ENCODE measurements around the gene PPFIBP1. TPM values are rescaled to one million over a fixed set of nuclear protein-coding genes. Genes with fewer than 3 reads are reported as not detected.

PPFIBP1 gene
- total and polyA plus RNA-seq, 2 of the 4 experiments (the other 2 are of a cell fraction), result 30.4 to 72.2 TPM

DNA sequence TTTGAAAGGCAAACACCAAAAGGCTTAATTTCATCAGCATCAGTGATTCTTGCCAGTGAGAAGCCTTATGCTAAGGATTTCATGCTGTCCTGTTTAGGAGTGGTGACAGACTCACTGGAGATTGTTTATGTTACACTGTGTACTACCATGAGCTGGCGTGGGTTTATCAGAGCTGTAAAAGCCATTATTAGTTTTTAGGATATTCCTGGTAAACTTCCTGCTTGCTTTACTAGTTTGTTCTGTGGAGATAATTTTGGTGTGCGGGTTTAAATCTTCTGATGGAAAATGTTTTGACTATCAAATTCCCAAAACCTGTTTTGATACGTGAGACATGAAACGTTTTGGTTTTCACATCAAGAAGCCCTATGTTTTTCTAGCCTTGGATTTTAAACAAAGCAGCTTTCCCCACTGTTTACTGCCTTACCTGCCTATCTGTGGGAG lies 15.2 kb downstream of the PPFIBP1 start:
- Histone ChIP-seq H2BK15ac (ENCODE audit: low read depth, low read length) (peak overlapping the region; percentile 45; the same call in 1 of the 3 replicates), H4K5ac (ENCODE audit: low read depth, low read length) (no peak overlapping the region), H3K18ac (ENCODE audit: low read depth, low read length) (no peak overlapping the region), H2BK120ac (ENCODE audit: low read depth, low read length) (no peak overlapping the region), H3K79me1 (ENCODE audit: low read depth in 1 of 2, low read length in 2 of 2) (peaks cover 40 to 85% of the 10 kb centered on the region in 2 experiments), H4K20me1 (ENCODE audit: insufficient read depth, low read length) (peaks cover 47% of the 10 kb centered on the region; the same call in 1 of the 2 replicates), H2AFZ (replicated peaks; ENCODE audit: low read length, poor library complexity) (no peak overlapping the region), H3K27me3 (ENCODE audit: control insufficient read depth, insufficient read depth, low read length) (no peaks in the 10 kb centered on the region), H3K56ac (ENCODE audit: extremely low read depth, insufficient read depth, low read length) (no peak overlapping the region), H2BK5ac (ENCODE audit: low read depth, low read length, poor library complexity, severe bottlenecking) (peak overlapping the region; percentile 66), H3K14ac (replicated peaks; ENCODE audit: low read depth, low read length) (0 out of 2 replicates have a peak overlapping the region, but pooled peaks have one; percentile 33), H2BK20ac (ENCODE audit: low read depth, low read length) (peak overlapping the region; percentile 21), H3K4ac (ENCODE audit: low read depth, low read length) (peak overlapping the region; percentile 24; the same call in 1 of the 2 replicates), H3K27ac (ENCODE audit: insufficient read depth, low read length) (peak overlapping the region; percentile 6; the same call in 1 of the 2 replicates), H3K9me3 (ENCODE audit: control insufficient read depth, insufficient read depth, low read length) (no peaks in the 10 kb centered on the region), H3K4me3 (ENCODE audit: insufficient read depth, low read depth, low read length) (no peak overlapping the region), H3K4me2 (ENCODE audit: low read depth, low read length) (peak overlapping the region; percentile 1), H4K8ac (ENCODE audit: low read depth in 2 of 2, low read length in 2 of 2) (peak overlapping the region in 1 of 2 experiments; percentile 42; a peak in 1 of 4 replicates), H2AK5ac (ENCODE audit: low read depth, low read length) (0 out of 2 replicates have a peak overlapping the region, but pooled peaks have one; percentile 65), H3K4me1 (ENCODE audit: control insufficient read depth, insufficient read depth, low read length) (peaks cover 16% of the 10 kb centered on the region), H3K9ac (ENCODE audit: low read depth, low read length) (no peak overlapping the region), H3K23ac (ENCODE audit: low read depth, low read length) (peak overlapping the region; percentile 67), H4K91ac (ENCODE audit: insufficient read depth, low read depth, low read length) (no peak overlapping the region), H2AK9ac (replicated peaks; ENCODE audit: low read depth, low read length, poor library complexity) (no peak overlapping the region), H3K9me1 (ENCODE audit: insufficient read depth, low read length) (peaks cover 24% of the 10 kb centered on the region), H3K36me3 (ENCODE audit: control insufficient read depth, insufficient read depth, low read length) (no peaks in the 10 kb centered on the region)
- dilution Hi-C loops (cut with HindIII; ENCODE audit: low sequenced_read_pairs, unreplicated experiment) (no loop called here), in situ Hi-C loops (cut with MboI; ENCODE audit: low sequenced_read_pairs) (no loop called here), intact Hi-C loops (cut with micrococcal nuclease) (no loop called here)
- TF ChIP-seq, protein P1, sequence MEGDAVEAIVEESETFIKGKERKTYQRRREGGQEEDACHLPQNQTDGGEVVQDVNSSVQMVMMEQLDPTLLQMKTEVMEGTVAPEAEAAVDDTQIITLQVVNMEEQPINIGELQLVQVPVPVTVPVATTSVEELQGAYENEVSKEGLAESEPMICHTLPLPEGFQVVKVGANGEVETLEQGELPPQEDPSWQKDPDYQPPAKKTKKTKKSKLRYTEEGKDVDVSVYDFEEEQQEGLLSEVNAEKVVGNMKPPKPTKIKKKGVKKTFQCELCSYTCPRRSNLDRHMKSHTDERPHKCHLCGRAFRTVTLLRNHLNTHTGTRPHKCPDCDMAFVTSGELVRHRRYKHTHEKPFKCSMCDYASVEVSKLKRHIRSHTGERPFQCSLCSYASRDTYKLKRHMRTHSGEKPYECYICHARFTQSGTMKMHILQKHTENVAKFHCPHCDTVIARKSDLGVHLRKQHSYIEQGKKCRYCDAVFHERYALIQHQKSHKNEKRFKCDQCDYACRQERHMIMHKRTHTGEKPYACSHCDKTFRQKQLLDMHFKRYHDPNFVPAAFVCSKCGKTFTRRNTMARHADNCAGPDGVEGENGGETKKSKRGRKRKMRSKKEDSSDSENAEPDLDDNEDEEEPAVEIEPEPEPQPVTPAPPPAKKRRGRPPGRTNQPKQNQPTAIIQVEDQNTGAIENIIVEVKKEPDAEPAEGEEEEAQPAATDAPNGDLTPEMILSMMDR (conservative IDR thresholded peaks at IDR 0.05; ENCODE audit: low read depth, low read length), result peak; percentile 19; the same call in 1 of the 2 replicates
- peak; percentile 32; the same call in 1 of the 2 replicates for TF ChIP-seq RAD21 (IDR thresholded peaks at IDR 0.05; ENCODE audit: low read length)
- no peak for TF ChIP-seq BHLHE40 (IDR thresholded peaks at IDR 0.05; ENCODE audit: low read depth, low read length)
- TF ChIP-seq SMC3 (IDR thresholded peaks at IDR 0.05; ENCODE audit: low read depth, low read length), result peak; percentile 37; the same call in 1 of the 2 replicates
- TF ChIP-seq CEBPB (IDR thresholded peaks at IDR 0.05; ENCODE audit: low read depth, low read length), result peak; percentile 35; the same call in 1 of the 2 replicates
- BruUV-seq (replicated peaks), result no TSS peak
- DNase-seq (peak; percentile 71), ATAC-seq (ENCODE audit: low read depth) (peak; percentile 84)
- ChIA-PET POLR2A (ENCODE audit: unreplicated experiment) (no interaction called here), CTCF (interaction anchor here (0.8 kb wide), 1 partner anchor 11 kb away, joined by 3 read pairs; no protein-coding TSS in a partner anchor)
- WGBS, 2 experiments (ENCODE audit: extremely low coverage in 2 of 2, insufficient read length in 1 of 2), result no CpG with 5 or more reads among the region's 4 CpGs

All from IMR-90 (cell line).